ENCODE data around the gene THAP10.

The THAP10 gene

DNA sequence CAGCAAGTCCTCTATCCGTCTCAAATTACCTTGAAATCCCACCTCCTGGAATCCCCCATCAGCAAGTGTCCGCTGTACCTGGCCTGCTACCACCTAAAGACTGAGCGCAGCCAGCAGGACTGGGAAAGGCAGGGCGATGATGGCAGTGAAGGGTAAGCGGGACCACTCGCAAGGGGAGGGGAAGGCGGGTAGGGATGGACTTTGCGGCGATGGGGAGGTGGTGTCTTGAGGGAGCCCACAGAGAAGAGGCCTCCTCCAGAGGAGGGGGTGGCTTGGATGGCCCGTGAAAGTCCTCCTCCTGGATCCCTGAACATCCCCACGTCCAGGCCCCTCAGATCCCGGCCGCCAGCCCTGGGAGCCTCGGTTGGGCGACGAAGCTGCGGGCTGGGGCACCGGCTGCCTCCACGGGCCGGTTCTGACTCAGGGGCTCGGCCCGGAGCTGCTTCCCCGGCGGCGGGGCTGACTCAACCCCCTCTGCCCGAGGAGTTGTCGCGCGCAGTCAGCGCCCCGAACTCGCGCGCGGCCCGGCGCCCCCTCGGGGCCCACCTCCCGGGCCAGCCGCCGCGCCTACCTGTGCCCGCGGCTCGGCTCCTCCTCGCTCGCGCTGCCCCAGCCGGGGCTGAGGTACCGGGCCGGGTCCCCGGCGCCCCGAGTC is 38.8 kb downstream of the THAP10 start:
- Mint-ChIP-seq H3K36me3 (ENCODE audit: low read depth) (no peaks in the 10 kb centered on the region), H3K9me3 (no peaks in the 10 kb centered on the region), H3K27ac (no peak overlapping the region), H3K4me1 (ENCODE audit: low read depth) (peaks cover 2% of the 10 kb centered on the region), H3K4me3 (no peak overlapping the region), H3K27me3 (ENCODE audit: low read depth) (peaks cover 60% of the 10 kb centered on the region)

- no peak overlapping the region for H3K27ac Mint-ChIP-seq
- H3K4me1 Mint-ChIP-seq (ENCODE audit: low read depth), result peaks cover 2% of the 10 kb centered on the region
- H3K9me3 Mint-ChIP-seq, result no peaks in the 10 kb centered on the region
- no peak overlapping the region for H3K4me3 Mint-ChIP-seq
- peaks cover 65% of the 10 kb centered on the region for H3K27me3 Mint-ChIP-seq (ENCODE audit: low read depth)
- no peaks in the 10 kb centered on the region for H3K36me3 Mint-ChIP-seq (ENCODE audit: low read depth)
Observed at GRCh38 chr15:70852501-70853317, 39.5 kb downstream of the THAP10 start.

DNA sequence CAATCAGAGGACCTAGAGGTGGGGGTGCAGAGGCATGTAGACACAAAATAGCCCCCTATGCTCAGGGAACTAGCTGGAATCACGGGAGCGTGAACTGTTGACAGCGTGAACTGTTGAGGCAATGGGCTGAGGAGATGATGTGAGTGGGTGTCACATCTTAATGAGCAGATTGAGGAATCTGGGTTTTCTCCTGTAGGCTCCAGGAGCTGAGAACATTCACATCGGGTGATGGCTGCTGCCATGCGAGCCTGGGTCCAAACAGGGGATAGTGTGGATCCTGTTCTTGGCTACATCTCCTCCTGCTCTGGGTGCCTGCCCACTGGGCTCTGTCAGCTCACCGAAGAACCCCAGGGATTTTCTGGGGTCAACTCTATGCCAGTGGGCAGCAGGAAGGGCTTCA is 40.3 kb downstream of the THAP10 start:
- Mint-ChIP-seq H3K27me3 (ENCODE audit: low read depth) (peaks cover 69% of the 10 kb centered on the region), H3K9me3 (no peaks in the 10 kb centered on the region), H3K27ac (no peak overlapping the region), H3K4me1 (ENCODE audit: low read depth) (peaks cover 2% of the 10 kb centered on the region), H3K4me3 (no peak overlapping the region), H3K36me3 (ENCODE audit: low read depth) (no peaks in the 10 kb centered on the region)

- peaks cover 27% of the 10 kb centered on the region for H3K27me3 Mint-ChIP-seq (ENCODE audit: low read depth)
- no peak overlapping the region for H3K27ac Mint-ChIP-seq
- no peaks in the 10 kb centered on the region for H3K36me3 Mint-ChIP-seq (ENCODE audit: low read depth)
- no peaks in the 10 kb centered on the region for H3K9me3 Mint-ChIP-seq
- H3K4me1 Mint-ChIP-seq (ENCODE audit: low read depth), result no peaks in the 10 kb centered on the region
- no peak overlapping the region for H3K4me3 Mint-ChIP-seq
Observed at GRCh38 chr15:70845602-70846360, 46.5 kb downstream of the THAP10 start.

DNA sequence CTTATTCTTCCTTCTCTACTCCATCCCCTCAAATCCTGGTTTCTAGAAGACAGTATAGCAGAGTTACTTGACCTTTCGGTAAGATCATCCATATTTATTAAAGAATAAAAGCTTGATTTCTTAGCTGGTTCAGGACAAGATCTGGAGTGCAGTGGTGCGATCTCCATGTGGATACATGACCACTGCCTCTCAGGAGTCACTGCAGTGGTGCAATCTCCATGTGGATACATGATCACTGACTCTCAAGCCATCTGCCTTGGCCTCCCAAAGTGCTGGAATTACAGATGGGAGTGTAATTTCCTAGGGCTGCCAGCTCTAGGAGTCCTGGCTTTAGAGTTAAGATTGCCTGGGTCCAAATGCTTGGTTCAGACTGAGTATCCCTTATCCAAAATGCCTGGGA is 54.8 kb downstream of the THAP10 start:
- Mint-ChIP-seq H3K9me3 (no peaks in the 10 kb centered on the region), H3K27me3 (ENCODE audit: low read depth) (no peaks in the 10 kb centered on the region), H3K4me1 (ENCODE audit: low read depth) (no peaks in the 10 kb centered on the region), H3K4me3 (no peak overlapping the region), H3K36me3 (ENCODE audit: low read depth) (no peaks in the 10 kb centered on the region), H3K27ac (no peak overlapping the region)

DNA sequence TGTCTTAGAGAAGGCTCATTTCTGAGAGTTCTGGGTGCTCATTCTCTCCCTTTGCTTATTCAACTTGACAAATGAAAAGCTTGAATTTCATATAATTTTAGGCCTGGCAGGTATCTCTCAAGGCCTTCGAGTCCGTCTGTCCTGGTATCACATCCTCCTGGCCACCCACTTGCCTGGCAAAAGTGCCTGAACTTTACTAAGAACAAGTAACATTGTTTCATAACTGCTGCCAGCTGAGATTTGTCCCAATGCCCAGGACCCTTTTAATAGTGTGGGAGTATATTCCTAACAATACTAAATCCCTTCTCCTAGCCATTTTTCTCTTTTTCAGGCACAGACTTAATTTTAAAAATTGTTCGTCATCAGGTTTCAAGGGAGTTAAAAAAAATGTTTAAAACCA is 56.4 kb downstream of the THAP10 start:
- H3K36me3 Mint-ChIP-seq (ENCODE audit: low read depth), result no peaks in the 10 kb centered on the region
- H3K4me3 Mint-ChIP-seq, result no peak overlapping the region
- no peak overlapping the region for H3K27ac Mint-ChIP-seq
- H3K27me3 Mint-ChIP-seq (ENCODE audit: low read depth), result no peaks in the 10 kb centered on the region
- no peaks in the 10 kb centered on the region for H3K9me3 Mint-ChIP-seq
- no peaks in the 10 kb centered on the region for H3K4me1 Mint-ChIP-seq (ENCODE audit: low read depth)

DNA sequence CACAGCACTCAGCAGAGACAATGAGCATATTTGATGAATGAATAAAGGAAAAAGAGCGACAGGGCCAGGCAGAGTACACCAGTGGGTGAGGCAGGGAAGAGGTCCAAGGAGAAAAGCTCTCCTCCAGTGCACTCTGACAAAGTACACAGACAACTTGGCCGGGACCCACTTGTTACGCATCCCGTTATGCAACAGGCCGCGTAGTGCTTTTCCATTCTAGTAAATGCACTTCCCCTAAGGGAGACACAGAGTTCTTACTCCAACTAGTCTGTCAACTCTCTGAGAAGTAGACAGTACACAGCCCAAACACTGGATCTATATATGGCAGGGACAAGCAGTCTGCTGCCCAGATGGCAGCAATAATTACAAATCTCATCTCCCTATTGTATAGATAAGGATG is 56.8 kb downstream of the THAP10 start:
- Mint-ChIP-seq H3K4me1 (ENCODE audit: low read depth) (no peaks in the 10 kb centered on the region), H3K36me3 (ENCODE audit: low read depth) (no peaks in the 10 kb centered on the region), H3K4me3 (no peak overlapping the region), H3K27me3 (ENCODE audit: low read depth) (no peaks in the 10 kb centered on the region), H3K9me3 (no peaks in the 10 kb centered on the region), H3K27ac (no peak overlapping the region)

DNA sequence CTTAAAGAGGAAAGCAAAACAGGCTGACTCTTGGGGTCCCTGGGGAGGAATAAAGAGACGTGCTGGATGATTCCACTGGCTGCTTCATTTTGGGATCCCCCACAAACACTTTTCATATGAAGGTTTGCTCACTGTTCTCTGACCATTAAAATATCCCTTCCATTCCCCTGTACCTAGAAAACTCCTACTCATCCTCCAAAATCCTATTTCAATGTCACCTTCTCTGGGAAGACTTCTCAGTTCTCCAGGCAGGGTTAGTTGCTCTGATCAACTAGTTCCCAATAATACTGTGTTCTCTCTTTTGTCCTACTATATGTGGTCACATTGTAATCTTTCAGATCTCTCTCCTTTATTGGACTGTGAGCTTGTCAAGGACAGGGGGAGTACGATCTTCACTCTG is 57.2 kb downstream of the THAP10 start:
- H3K27ac Mint-ChIP-seq, result no peak overlapping the region
- H3K9me3 Mint-ChIP-seq, result no peaks in the 10 kb centered on the region
- no peaks in the 10 kb centered on the region for H3K4me1 Mint-ChIP-seq (ENCODE audit: low read depth)
- H3K4me3 Mint-ChIP-seq, result no peak overlapping the region
- no peaks in the 10 kb centered on the region for H3K27me3 Mint-ChIP-seq (ENCODE audit: low read depth)
- H3K36me3 Mint-ChIP-seq (ENCODE audit: low read depth), result no peaks in the 10 kb centered on the region

- Mint-ChIP-seq H3K4me1 (ENCODE audit: low read depth) (no peaks in the 10 kb centered on the region), H3K27ac (no peak overlapping the region), H3K9me3 (no peaks in the 10 kb centered on the region), H3K36me3 (ENCODE audit: low read depth) (no peaks in the 10 kb centered on the region), H3K27me3 (ENCODE audit: low read depth) (no peaks in the 10 kb centered on the region), H3K4me3 (no peak overlapping the region)
Observed at GRCh38 chr15:70833861-70834765, 58.1 kb downstream of the THAP10 start.

- Mint-ChIP-seq H3K27ac (no peak overlapping the region), H3K27me3 (ENCODE audit: low read depth) (no peaks in the 10 kb centered on the region), H3K36me3 (ENCODE audit: low read depth) (no peaks in the 10 kb centered on the region), H3K9me3 (no peaks in the 10 kb centered on the region), H3K4me3 (no peak overlapping the region), H3K4me1 (ENCODE audit: low read depth) (no peaks in the 10 kb centered on the region)
Observed at GRCh38 chr15:70833422-70833821, 58.8 kb downstream of the THAP10 start.

GRCh38 chr15:70832176-70832575 is 60.1 kb downstream of the THAP10 start:
- no peak overlapping the region for H3K4me3 Mint-ChIP-seq
- no peaks in the 10 kb centered on the region for H3K27me3 Mint-ChIP-seq (ENCODE audit: low read depth)
- no peaks in the 10 kb centered on the region for H3K9me3 Mint-ChIP-seq
- H3K27ac Mint-ChIP-seq, result no peak overlapping the region
- H3K36me3 Mint-ChIP-seq (ENCODE audit: low read depth), result no peaks in the 10 kb centered on the region
- no peaks in the 10 kb centered on the region for H3K4me1 Mint-ChIP-seq (ENCODE audit: low read depth)
